Raji (cell line): Measurements from ENCODE around the gene PLPP1.

Experiments used
- POLR2A ChIP-seq: IDR thresholded peaks from 2 replicates; pipeline ENCODE4 v1.6.1; 2011; ENCODE audit warnings: low read depth, low read length, control low read depth; ENCODE audit not compliant: insufficient read depth

PLPP1 gene

DNA sequence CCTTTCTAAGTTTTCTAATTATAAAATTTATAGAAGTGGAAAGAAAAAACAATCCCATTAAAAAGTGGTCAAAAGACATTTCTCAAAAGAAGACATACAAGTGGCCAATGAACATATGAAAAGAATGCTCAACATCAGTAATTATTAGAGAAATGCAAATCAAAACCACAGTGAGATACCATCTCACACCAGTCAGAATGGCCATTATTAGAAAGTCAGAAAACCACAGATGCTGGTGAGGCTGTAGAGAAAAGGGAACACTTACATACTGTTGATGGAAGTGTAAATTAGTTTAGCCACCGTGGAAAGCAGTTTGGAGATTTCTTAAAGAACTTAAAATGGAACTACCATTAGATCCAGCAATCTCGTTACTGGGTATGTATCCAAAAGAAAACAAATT is 23.7 kb upstream of the PLPP1 start:
- no peak for TF ChIP-seq POLR2A

DNA sequence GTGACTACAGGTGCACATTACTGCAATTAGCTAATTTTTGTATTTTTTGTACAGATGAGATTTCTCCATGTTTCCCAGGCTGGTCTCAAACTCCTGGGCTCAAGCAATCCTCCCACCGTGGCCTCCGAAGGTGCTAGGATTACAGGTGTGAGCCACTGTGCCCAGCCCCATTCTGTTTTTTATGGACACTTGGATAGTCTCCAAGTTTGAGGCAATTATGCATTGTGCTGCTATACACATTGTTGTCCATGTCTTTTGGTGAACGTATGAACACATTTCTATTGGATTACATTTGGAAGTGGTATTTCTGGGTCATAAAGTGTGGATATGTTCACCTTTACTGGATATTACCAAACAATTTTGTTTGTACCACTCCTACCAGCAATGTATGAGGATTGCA is 22.4 kb upstream of the PLPP1 start:
- no peak for TF ChIP-seq POLR2A

DNA sequence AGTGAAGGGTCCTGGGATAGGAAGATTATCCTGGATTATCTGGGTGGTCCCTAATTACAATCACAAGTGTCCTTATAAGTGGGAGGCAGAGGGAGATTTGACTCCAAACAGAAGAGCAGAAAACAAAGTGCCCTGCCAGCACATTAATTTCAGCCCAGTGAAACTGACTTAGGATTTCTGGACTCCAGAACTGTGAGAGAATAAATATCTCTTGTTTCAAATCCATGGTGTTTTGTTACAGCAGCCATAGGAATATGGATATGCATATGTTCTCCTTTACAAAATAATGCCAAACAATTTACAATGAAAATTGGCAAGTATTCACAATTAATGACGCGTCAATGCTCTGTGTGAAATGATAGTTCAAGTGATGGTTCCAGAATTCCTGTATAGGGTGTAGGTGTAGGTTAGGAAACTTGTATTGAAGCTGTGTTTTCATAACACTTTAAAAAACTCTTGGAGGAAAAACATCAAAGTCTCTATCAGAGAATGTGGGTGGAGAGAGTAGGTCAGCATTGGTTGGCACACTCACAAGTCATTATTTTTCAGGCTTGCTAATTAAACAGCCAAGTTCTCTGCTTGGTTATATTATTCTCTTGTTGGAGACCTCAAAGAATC is 19.9 kb upstream of the PLPP1 start:
- no peak for TF ChIP-seq POLR2A

DNA sequence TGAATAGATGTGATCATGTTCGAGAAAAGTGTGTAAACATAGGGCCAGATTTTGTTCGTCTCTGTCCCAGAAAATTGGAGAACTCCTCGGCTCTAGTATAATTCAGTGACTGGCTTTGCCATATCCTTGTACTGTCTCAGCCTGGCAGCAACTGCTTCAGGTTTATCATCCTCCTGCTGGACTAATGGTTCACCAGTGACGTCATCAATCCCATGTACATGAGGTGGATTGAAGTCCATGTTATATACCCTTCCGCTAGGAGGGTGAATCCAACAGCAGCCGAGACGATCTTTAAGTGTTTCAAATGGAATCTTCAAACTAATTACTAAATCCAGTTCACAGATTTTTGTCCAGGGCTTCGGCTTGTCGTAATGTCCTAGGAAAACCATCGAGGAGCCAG is 17.1 kb upstream of the PLPP1 start:
- TF ChIP-seq POLR2A = no peak

DNA sequence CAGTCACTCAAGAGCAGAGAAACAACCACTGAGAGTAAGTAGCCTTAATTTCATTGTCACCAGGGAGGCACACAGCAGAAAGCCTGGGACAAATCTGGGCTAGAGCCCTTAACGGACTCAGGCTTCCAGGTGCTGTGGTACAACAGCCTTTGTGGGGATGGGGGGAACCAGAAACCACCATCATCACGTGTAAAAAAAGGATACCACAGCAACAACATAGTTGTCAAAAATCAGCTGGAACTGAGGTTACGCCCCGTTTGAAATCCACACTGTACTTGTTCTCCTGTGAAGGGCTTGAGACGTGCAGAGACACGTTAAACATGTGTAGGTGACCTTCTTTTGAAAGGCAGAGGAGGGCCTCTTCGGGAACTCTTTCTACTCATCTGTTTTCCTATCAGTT is 16.6 kb upstream of the PLPP1 start:
- no peak for TF ChIP-seq POLR2A

DNA sequence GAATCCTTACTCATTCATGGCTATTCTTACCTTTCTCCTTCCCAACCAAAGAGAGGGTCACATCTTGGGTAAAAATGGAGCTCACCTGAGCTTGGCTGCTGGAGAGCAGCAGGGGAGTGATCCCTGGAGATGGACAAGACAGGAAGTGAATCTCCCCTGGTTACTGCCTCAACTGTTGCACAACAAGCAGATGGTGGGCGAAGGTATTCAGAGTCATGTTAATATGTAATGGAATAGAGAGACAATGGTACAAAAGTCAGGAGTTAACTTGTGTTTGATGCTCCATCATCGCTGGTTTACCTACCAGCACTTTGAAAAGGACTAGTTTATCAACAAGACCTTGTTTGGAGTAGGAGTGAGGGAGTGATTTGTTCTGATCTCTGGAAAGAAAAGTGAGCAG is 13.0 kb upstream of the PLPP1 start:
- no peak for TF ChIP-seq POLR2A

DNA sequence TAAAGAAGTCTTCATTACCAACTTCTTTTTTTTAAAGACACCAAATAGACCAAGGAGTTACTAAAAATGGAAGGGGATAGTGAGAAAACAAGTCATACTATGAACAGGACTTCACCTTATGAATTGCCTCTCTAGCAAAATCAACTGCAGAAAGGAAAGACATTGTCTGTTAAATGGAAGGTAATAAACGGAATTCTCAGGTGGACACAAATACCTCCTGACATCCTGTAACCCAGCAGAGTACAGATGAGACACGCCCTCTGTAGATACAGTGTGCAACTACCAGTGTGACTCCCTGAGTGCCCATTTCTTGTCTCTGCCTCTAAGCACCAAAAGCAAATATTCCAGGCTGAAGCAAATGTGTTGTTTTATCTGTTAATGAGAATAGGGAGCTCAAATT is 12.2 kb upstream of the PLPP1 start:
- TF ChIP-seq POLR2A = no peak

DNA sequence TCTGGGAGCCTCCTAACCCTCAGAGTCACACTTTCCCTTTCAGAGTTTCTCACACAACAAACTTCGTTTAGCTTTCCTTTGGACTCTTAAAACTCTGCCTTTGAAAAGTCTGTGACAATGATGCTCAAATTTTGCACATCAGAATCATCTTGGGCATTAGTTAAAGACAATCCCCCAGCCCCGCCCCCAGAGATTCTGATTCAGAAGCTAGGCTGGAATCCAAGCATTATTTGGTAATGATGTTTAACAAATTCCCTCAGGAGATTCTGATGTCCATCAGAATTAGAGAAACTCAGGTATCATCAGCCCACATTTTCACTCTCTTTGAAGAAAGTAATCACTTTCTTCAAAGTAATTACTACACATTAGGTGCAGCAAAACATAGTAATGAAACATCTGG is 9.6 kb upstream of the PLPP1 start:
- TF ChIP-seq POLR2A = no peak

DNA sequence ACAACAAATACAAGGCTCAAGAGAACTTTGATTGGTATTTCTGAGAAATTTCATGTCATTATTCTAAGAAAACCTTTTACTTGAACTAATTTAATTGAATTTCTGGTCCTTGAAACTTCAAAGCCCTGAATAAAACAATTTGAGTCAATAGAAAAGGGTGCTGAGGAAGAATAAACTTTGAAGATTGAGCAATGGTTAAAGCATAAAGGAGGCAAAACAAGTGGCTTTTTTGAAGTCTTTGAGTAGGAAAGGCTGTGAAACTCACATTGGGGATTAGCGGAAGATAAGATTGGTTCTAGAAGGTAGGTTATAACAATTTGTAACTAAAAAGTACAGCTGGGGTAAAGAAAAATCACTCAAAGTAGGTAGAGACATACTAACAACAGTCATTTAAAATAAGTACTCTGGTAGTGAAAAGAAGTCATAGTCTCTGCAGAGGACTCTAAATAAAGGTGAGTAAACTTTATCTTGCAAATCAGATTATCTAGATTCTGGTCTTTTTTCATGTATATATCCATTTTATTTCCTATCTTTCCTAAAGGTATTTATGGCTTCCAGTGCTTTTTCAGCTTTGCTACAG is 6.4 kb upstream of the PLPP1 start:
- no peak for TF ChIP-seq POLR2A

DNA sequence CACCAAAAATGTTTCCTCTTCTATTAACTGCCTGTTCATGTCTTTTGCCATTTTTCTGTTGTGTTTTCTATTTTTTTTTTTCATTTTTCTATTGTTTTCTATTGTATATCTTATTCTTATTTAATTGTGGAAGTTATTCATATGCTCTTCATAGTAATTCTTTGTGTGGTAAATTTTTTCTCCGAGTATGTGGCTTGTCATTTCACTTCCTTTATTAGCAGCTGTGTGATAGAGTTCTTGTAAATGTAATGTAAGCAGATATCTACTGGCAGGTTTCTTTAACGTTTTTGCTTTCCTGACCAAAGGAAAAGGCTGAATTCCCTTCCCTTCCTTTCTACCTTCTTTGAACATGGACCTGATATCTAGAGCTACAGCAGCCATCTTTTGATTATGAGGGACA is 5.8 kb upstream of the PLPP1 start:
- TF ChIP-seq POLR2A = no peak

DNA sequence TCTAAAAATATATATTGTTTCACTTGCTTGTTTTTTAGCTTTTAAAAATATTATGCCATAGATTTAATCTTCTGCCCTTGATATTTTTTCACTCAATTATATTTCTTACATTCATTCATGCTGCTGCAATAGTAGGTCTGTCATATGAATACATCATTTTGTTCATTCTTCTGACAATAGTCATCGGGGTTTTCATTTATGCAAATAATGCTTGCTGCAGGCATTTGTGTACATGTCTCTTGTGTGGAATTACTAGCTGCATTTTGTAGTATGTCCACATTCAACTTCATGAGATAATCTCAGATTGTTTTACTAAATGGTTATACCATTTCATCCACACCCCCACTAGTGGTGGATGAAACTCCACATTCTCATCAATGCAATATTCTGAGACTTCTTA is 5.3 kb upstream of the PLPP1 start:
- no peak for TF ChIP-seq POLR2A

DNA sequence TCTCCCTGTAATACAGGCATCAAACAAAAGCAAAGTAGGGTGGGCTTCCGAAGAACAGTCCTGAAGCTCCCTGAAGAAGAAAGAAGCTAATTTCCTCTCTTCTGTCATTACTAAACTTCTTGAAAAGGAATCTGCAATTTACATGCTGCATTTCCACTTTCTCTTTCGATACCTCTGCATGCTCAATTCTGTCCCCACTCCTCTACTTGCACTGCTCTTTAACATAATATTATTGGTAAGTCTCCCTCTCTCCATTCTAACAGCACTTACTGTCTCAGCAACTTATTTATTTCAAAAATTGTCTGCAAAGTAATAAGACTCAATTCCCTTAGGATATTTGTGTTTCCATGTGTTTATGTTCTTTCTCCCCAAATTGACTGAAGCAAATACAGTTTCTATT is 3.9 kb upstream of the PLPP1 start:
- TF ChIP-seq POLR2A = no peak

DNA sequence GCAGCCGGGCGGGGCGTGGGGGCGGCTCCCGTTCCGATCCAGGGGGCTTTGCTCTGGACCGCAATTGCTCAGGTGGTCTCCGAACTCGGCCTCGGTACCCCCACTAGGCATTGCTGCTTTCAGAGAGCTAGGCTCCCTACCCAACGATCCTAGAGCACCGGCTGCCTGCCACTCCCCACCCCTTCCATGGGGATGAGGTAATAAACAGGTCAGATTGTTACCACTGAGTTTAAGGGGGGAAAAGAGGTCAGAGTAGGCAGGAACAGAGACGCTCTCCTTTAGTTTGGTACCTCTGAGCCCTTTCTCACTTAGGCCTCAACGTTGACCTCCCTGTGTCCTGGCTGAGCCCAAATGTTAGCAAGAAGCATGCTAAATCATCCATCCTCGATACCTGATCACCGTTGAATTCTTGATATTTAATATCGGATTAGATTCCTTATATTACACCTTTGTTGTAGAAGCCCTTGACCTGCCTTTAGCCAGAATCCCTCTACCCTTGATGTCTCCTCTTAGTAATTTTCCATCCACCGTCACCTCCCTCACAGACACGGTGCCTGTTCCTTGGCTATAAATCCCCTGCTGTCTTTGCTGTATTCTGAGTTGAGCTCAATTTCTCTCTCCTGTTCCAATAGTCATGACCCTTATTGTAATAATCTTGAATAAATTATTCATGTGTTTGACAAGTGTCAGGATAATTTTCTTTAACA is 588 bp upstream of the PLPP1 start:
- TF ChIP-seq POLR2A = peak; percentile 61

DNA sequence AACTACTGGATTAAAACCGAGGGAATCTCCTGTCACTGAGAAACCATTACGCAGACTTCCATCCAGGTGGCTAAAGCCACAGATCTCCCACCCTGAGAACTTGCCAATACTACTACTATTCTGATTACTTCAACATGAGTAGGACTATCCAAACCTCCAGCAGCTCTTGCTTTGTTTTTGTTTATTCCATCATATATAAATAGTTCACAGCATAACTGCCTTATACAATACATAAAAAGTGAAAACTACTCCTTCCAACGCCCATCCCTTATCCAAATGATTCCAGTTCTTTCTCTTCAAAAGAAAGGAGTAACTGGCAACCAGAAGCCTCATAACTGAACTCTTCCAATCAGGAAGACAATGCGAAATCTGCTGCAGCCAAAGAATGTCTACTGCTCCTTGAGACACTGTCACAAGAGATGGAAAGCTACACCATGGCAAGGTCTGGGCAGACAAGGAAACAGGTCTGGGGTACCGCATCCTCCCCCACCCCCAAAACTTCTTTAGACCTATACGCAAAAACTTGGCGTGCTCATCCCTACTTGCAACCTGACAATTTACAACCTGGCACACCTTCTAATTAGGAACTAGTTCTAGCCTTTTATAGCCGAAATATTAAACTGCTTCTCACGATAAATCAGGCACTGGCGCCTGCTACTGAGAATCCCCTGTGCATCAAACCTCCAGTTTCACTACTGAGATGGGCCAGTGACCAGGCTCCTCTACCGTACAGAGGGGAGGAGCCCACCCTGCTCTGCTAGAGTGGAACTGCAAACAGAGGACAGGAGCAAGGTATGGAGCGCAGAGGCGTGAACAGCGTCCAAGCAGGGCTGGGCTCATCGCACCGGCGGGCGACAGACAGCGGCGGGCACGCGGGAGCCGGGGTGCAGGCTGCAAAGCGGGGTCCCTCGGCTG is 986 bp downstream of the PLPP1 start:
- no peak; the same call in none of the 2 replicates for TF ChIP-seq POLR2A

DNA sequence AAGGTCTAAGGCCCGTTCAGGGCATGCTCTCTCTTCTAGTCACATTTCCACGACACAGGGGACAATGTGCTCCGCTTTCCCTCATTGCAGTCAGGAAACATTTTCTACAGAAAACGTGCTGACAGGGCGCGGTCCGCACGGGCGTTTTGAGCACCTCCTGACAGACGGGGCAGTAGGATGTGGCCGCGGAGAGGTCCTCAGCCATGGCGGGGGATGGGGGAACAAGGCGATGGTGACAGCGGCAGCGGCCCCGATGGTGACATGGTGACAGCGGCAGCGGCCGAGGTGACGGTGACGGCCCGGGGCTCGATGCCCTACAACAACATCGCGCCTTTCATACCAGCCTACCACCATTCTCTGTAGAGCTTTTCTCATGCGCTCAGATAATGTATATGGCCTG is 4.1 kb downstream of the PLPP1 start:
- TF ChIP-seq POLR2A = no peak

DNA sequence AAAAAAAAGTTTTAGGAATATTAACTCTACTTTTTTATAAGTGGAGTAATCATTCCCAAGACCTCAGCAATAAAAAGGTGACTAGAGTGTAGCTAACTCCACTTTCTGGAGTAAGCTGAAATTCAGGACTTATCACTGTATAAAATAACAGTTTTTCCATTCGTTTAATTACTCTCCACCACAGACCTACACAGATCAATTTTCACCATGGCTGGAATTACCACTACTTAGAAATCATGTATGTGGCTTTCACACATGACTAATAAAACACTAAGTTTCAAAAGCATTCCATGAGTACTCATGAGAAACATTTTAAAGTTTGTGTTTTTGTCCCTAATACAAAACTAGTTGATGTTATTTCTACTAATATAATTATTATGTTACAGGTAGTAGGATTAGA is 9.9 kb downstream of the PLPP1 start:
- no peak for TF ChIP-seq POLR2A
